H7 (cell line): ENCODE results near the gene TRPM5. TPM values are rescaled to one million over a fixed set of nuclear protein-coding genes. Genes with fewer than 3 reads are reported as not detected.

Source experiments
- total RNA-seq: library from RNA; depleted of rRNA; stranded (reverse); fragments of >200 nt; shearing (Covaris generic); gene quantifications from 2 replicates; pipeline ENCODE4 v1.2.3, GENCODE V29; 2014; rRNA removed

TRPM5 gene
- total RNA-seq, 1 experiment from 2014 or later: not detected

Other genes with a start within 250 kb of the TRPM5 start
- gene ASCL2, start 173.9 kb downstream of the TRPM5 start, total RNA-seq: 0.44 and 0.55 TPM in 2 replicates
- not detected in 2 replicates for gene C11orf21, start 142.6 kb downstream of the TRPM5 start, total RNA-seq
- not detected in 2 replicates for gene TSPAN32, start 142.5 kb downstream of the TRPM5 start, total RNA-seq
- gene CD81, start 67.2 kb downstream of the TRPM5 start, total RNA-seq: 157 and 165 TPM in 2 replicates
- gene TSSC4, start 43.8 kb downstream of the TRPM5 start, total RNA-seq: 60.5 and 62.5 TPM in 2 replicates
- gene KCNQ1, start 494 bp upstream of the TRPM5 start, total RNA-seq: 0.18 and 0.48 TPM in 2 replicates